Right atrium auricular region (tissue), 2 donors: Measurements from ENCODE around the gene AGO4. TPM values are rescaled to one million over a fixed set of nuclear protein-coding genes. Genes with fewer than 3 reads are reported as not detected.
"Not testable (repeated sequence)": the region's sequence is repeated elsewhere in the genome, so short reads cannot be mapped to it uniquely, and the experiment has no call there.

Experiments used
- DNase-seq: peaks from one replicate; pipeline ENCODE4 v3.0.0-alpha.2; 2019; ENCODE audit warnings: low spot score
- H3K27ac ChIP-seq, 2 donors: fragments of 200-600 bp; sonication (generic); 1 replicate in 1 of 2; 2 replicates in 1 of 2; pipeline ENCODE4 v1.5.1; 2016 to 2019
- H3K27me3 ChIP-seq, 2 donors: fragments of 200-600 bp; sonication (generic); one replicate each; pipeline versions ENCODE4 v1.5.1 to v1.6.0; 2017 to 2019
- H3K36me3 ChIP-seq: fragments of 200-600 bp; sonication (generic); one replicate; pipeline ENCODE4 v1.5.1; 2016
- H3K4me1 ChIP-seq, 2 donors: fragments of 200-600 bp; sonication (generic); one replicate each; pipeline versions ENCODE4 v1.5.1 to v1.6.0; 2017 to 2019
- H3K4me3 ChIP-seq, 2 donors: fragments of 200-600 bp; sonication (generic); 1 replicate in 1 of 2; 2 replicates in 1 of 2; pipeline ENCODE4 v1.5.1; 2017 to 2019; ENCODE audit warnings: mild to moderate bottlenecking in 1 of 2, moderate library complexity in 1 of 2
- H3K9me3 ChIP-seq, 2 donors: fragments of 200-600 bp; sonication (generic); one replicate each; pipeline ENCODE4 v1.5.1; 2019
- CTCF ChIP-seq, 2 donors: fragments of 200-600 bp; sonication (generic); IDR thresholded peaks; one replicate each; pipeline ENCODE4 v1.5.1; 2019; ENCODE audit warnings: antibody characterized with exemption in 2 of 2
- total RNA-seq, 2 donors: library from RNA; depleted of rRNA; stranded (reverse); fragments of >200 nt; gene quantifications; one replicate each; pipeline ENCODE4 v1.1.0, GENCODE V29; 2016

AGO4 gene
- total RNA-seq, 2 donors from 2014 or later, result 15.7 to 16.4 TPM

DNA sequence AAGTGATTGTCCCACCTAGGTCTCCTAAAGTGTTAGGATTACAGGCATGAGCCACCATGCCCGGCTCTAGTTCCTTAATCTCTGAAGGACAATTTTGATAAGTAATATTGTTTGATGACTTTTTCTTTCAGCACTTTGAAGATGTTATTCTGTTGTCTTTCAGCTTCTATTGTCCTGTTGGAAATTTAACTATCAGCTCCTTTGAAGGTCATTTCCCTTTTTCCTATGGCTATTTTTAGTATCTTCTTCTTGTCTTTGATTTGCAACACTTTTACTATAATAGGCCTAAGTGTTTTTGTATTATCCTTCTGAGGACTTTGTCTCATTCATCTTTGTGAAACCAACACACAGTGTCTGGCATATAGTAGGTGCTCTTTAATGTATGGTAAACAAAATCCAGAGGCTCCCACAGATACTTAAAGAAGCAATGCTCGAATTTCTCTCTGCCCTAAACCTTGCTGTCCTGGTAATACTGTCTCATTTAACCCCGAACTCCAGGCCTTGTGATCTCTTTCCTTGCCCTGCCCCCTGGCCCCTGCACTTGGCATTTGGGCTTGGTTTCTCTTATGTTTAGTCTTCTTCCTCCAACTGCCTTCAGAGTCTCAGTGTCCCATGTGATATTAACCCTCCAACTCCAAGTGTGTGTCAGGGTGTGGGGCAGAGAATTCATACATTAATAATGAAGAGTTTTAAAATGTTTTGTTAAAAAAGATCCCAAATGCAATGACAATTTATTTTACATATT, 56.2 kb downstream of the AGO4 start:
- Histone ChIP-seq H3K27ac (no peak overlapping the region), H3K36me3 (no peaks in the 10 kb centered on the region), H3K9me3 (no peaks in the 10 kb centered on the region), H3K4me1 (peaks cover 0 to 11% of the 10 kb centered on the region in 2 donors), H3K4me3 (no peak overlapping the region), H3K27me3 (no peaks in the 10 kb centered on the region)
- TF ChIP-seq CTCF (IDR thresholded peaks at IDR 0.05), result no peak
- no peak for DNase-seq

DNA sequence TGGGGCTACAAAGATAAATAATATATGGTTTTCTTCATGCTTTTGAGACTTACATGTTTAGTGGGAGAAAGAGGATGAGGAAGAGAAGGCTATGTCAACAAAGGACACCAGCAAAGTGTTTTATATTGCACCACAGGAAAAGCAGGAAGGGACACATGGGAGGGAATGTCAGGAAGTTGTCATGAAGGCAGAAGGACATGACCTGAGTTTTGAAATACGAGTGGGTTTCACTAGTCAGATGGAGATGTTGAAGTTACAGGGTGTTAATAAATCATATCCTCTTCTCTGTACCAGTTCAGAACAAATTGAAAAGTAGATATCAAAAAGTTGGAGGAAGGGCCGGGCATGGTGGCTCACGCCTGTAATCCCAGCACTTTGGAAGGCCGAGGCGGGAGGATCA, 57.0 kb downstream of the AGO4 start:
- no peak for DNase-seq
- H3K4me3 ChIP-seq, result no peak overlapping the region
- H3K9me3 ChIP-seq, result no peaks in the 10 kb centered on the region
- H3K27me3 ChIP-seq, result no peaks in the 10 kb centered on the region
- no peak for TF ChIP-seq CTCF (IDR thresholded peaks at IDR 0.05)
- no peak overlapping the region for H3K27ac ChIP-seq
- no peaks in the 10 kb centered on the region for H3K36me3 ChIP-seq
- peaks cover 0 to 11% of the 10 kb centered on the region in 2 donors for H3K4me1 ChIP-seq

DNA sequence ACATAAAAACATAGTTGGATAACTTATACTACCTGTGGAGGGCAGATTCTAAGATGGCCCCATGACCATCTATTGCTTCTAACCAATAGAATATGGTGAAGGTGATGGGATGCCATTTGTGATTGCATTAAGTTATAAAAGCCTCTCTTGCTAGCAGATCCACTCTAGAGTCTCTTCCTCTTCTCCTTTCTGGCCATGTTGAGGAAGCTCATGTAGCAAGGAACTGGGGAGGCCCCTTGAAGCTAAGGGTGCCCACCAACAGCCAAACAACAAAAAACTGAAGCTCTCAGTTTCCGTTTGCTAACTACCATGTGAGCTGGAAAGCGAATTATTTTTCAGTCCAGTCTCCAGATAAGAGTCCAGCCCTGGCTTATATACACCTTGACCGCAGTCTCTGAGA, 59.2 kb downstream of the AGO4 start:
- H3K27ac ChIP-seq, result no peak overlapping the region

DNA sequence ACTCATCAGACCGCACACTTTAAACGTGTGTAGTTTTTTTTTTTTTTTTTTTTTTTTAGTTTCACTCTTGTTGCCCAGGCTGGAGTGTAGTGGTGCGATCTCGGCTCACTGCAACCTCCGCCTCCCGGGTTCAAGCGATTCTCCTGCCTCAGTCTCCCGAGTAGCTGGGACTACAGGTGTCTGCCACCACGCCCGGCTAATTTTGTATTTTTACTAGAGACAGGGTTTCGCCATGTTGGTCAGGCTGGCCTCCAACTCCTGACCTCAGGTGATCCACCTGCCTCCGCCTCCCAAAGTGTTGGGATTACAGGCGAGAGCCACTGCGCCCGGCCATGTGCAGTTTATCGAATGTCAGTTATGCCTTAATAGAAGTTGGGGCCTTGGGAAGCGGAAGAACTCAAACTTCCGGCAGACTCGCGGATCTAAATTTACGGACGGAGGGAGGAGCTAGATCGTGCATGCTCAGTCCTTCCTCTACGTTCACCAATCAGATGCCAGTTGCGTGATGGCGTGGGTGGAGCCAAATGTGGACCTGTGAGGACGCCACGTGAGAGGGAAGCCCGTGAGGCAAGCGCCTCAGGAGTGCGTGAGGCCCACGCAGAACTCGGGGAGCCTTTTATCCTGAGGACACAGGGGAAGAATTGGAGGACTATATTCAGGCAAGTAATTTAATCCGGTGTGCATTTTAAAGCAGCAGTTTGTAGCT, 61.6 kb downstream of the AGO4 start:
- not testable (repeated sequence) for H3K36me3 ChIP-seq, H3K4me3 ChIP-seq, H3K27ac ChIP-seq, H3K9me3 ChIP-seq, H3K27me3 ChIP-seq, H3K4me1 ChIP-seq
- DNase-seq, result peak; percentile 32

More for the DNA sequence above, 59.2 kb downstream of the AGO4 start:
- H3K36me3 ChIP-seq, result no peaks in the 10 kb centered on the region
- DNase-seq, result no peak
- no peak overlapping the region for H3K4me3 ChIP-seq
- no peak for TF ChIP-seq CTCF (IDR thresholded peaks at IDR 0.05)
- H3K9me3 ChIP-seq, result no peaks in the 10 kb centered on the region
- peaks cover 0 to 11% of the 10 kb centered on the region in 2 donors for H3K4me1 ChIP-seq
- H3K27me3 ChIP-seq, result no peaks in the 10 kb centered on the region

DNA sequence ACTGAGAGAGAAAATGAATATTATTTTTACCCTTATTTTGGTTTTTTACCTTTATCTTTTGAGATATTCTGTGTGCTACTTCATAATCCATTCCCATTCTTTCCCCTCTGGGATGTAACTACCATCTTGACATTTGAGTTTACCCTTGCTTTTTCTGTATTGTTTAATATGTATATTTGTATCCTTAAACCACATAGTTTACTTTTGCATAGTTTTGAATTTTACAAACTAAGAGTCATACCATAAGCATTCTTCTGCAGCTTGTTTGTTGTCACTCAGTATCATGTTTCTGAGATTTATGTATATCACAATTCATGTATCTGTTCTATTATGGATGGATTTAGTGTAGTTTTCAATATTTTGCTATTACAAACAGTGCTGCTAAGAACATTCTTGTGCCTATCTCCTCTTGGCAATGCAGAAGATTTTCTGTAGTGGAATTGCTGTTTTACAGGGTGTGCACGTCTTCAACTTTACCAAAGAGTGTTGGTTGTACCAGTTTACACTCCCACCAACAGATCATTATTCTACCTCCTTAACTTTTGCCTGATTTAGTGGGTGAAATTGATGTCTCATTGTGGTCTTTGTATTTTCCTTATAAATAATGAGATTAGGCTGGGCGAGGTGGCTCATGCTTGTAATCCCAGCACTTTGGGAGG, 63.0 kb downstream of the AGO4 start:
- Histone ChIP-seq H3K36me3 (no peaks in the 10 kb centered on the region), H3K27ac (no peak overlapping the region), H3K9me3 (no peaks in the 10 kb centered on the region), H3K4me1 (no peaks in the 10 kb centered on the region), H3K4me3 (no peak overlapping the region), H3K27me3 (no peaks in the 10 kb centered on the region)
- no peak for TF ChIP-seq CTCF (IDR thresholded peaks at IDR 0.05)
- DNase-seq, result no peak

DNA sequence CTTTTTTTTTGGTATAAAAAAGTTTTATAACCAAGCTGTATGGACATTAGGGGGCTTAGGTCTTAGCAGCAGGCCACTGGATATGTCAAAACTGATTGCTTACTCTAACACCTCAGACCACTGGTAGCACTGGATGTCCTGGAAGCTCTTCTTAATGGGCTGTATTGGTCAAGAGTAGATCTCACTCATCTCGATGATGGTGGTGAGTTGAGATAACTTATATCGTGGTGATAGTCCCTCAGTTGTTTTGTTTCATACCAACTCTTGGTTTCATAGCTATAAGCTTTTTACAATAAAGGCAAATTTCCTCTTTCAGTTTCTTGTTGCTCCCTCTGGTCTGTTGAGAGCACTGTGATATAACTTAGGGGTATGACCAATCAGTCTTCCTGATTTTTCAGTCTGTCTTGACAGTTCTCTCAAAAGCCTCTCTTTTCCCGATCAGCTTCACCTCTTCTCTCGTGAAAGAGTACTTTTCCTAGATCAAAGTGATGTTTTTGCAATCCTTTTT, 65.5 kb downstream of the AGO4 start:
- no peaks in the 10 kb centered on the region for H3K27me3 ChIP-seq
- H3K36me3 ChIP-seq, result no peaks in the 10 kb centered on the region
- H3K9me3 ChIP-seq, result no peaks in the 10 kb centered on the region
- no peaks in the 10 kb centered on the region for H3K4me1 ChIP-seq
- DNase-seq, result no peak
- H3K4me3 ChIP-seq, result no peak overlapping the region
- no peak for TF ChIP-seq CTCF (IDR thresholded peaks at IDR 0.05)
- H3K27ac ChIP-seq, result no peak overlapping the region

GRCh38 chr1:35874115-35874514, 66.3 kb downstream of the AGO4 start:
- H3K4me1 ChIP-seq, DNase-seq, H3K9me3 ChIP-seq, H3K27me3 ChIP-seq, H3K36me3 ChIP-seq, H3K4me3 ChIP-seq, H3K27ac ChIP-seq: not testable (repeated sequence)
